ENCODE results near the gene GON4L. TPM values are rescaled to one million over a fixed set of nuclear protein-coding genes. Genes with fewer than 3 reads are reported as not detected.
"Not testable (repeated sequence)": the region's sequence is repeated elsewhere in the genome, so short reads cannot be mapped to it uniquely, and the experiment has no call there.

The GON4L gene
- total RNA-seq, 1 experiment from 2014 or later, result 53.4 TPM

DNA sequence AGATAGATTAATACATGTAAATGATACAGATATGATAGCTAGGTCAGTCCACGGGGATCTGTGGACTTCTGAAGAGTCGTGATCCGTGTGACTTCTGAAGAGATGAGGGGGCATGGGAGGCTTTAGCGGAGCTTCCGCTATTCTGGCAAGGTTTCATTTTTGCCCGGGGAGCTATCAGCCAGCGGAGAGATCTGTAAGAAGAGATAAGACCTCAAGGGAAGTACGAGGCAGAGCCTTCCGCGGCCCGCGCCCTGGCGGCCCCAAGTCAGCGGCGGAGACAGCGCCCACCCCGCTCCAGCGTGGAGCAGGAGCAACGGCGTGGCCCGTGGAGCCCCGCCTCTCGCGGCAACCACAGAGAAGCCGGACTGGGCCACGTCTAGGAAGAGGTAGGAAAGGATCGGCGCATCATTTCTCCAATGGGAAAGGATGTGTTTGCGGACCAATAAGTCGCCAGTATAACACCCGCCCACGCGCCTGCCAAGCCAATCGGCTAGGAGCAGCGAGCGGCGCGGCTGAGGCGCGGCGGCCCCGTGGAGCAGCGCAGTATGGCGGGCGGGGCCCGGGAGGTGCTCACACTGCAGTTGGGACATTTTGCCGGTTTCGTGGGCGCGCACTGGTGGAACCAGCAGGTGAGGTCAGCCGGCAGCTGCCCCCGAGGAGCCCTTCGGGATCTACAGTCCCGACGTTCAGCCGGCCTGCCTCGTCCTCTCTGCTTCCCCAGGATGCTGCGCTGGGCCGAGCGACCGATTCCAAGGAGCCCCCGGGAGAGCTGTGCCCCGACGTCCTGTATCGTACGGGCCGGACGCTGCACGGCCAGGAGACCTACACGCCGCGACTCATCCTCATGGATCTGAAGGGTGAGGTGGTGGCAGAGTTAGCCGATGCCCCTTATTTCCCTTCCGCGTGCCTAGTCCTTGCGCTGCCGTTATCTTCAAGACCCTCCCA lies 111.5 kb downstream of the GON4L start:
- Histone ChIP-seq H3K9ac (ENCODE audit: extremely low read depth, insufficient read length, low read length) (peak overlapping the region; percentile 45), H3K4me2 (ENCODE audit: insufficient read depth, insufficient read length, low read length) (peak overlapping the region; percentile 66)
- Mint-ChIP-seq H3K36me3 (ENCODE audit: insufficient read depth in 1 of 3, low read depth in 3 of 3) (peaks cover 13 to 20% (median 18%) of the 10 kb centered on the region in 3 experiments; a peak in 6 of 7 replicates), H3K4me3 (peak overlapping the region; percentile 80 to 93), H3K27ac (peak overlapping the region in 2 of 3 experiments; percentile 76 to 88; a peak in 4 of 7 replicates)
- H4K91ac ChIP-seq (ENCODE audit: insufficient read length, low read depth, low read length); H2BK15ac ChIP-seq (ENCODE audit: low read depth, low read length); H2BK12ac ChIP-seq (ENCODE audit: insufficient read length, low read depth, low read length); H3K18ac ChIP-seq (ENCODE audit: insufficient read length, low read depth, low read length); H3K27me3 ChIP-seq (ENCODE audit: insufficient read depth, low read length); H3K79me1 ChIP-seq (ENCODE audit: insufficient read depth, low read depth, low read length, poor library complexity, severe bottlenecking); H3K4me1 ChIP-seq (ENCODE audit: insufficient read depth, low read length); H2AK5ac ChIP-seq (ENCODE audit: insufficient read length, low read length); H4K20me1 ChIP-seq (ENCODE audit: control insufficient read depth, insufficient read depth, insufficient read length); H3K9me3 ChIP-seq (ENCODE audit: control insufficient read depth, low read depth, low read length); H3K4ac ChIP-seq (ENCODE audit: low read depth, low read length); H2BK5ac ChIP-seq (ENCODE audit: insufficient read length, low read length); H3K23me2 ChIP-seq (ENCODE audit: insufficient read length, low read depth, low read length, poor library complexity, severe bottlenecking); H2BK120ac ChIP-seq (ENCODE audit: low read depth, low read length, poor library complexity, severe bottlenecking); H3K9me3 Mint-ChIP-seq; H3K27ac ChIP-seq (ENCODE audit: insufficient read length, low read depth, low read length); H3K23ac ChIP-seq (ENCODE audit: insufficient read length, low read depth, low read length); H3K27me3 Mint-ChIP-seq (ENCODE audit: low read depth); H3K79me2 ChIP-seq (ENCODE audit: insufficient read depth, low read length); H2BK20ac ChIP-seq (ENCODE audit: low read depth, low read length, poor library complexity, severe bottlenecking); H3K56ac ChIP-seq (ENCODE audit: insufficient read length, low read depth, low read length); H4K8ac ChIP-seq (replicated peaks; ENCODE audit: insufficient read length, low read depth, low read length); H3K4me1 Mint-ChIP-seq; H3K14ac ChIP-seq (ENCODE audit: insufficient read depth, low read length); H3T11ph ChIP-seq (ENCODE audit: low read length); H4K5ac ChIP-seq (ENCODE audit: insufficient read length, low read depth, low read length); H2AFZ ChIP-seq (ENCODE audit: low read length): not testable (repeated sequence)
- no CpG with 5 or more reads among the region's 77 CpGs for WGBS (ENCODE audit: extremely low coverage, insufficient read length, low lambda C conversion rate)
- DNase-seq, result peak; percentile 95
